Natural killer cell (primary cell): ENCODE data around the gene RARB. TPM values are rescaled to one million over a fixed set of nuclear protein-coding genes. Genes with fewer than 3 reads are reported as not detected.

ENCODE experiments used
- total RNA-seq, 4 donors: library from RNA; stranded (reverse); fragments of 120-200 nt in 1 of 4; gene quantifications; one replicate each; pipeline versions ENCODE4 v1.2.3 to v1.2.4, GENCODE V29; 2013 to 2022

The RARB gene
- total RNA-seq, 3 donors from 2014 or later (not counting 1 experiment from before 2014, with no cell fraction given) = not detected

Other genes with a start within 250 kb of the RARB start
- 100 to 1,000 TPM; 126 to 180 (median 152) TPM for gene TOP2B, start 236.6 kb downstream of the RARB start, total RNA-seq